HepG2 (cell line): ENCODE data around the gene RHEBL1. TPM values are rescaled to one million over a fixed set of nuclear protein-coding genes. Genes with fewer than 3 reads are reported as not detected.

Source experiments
- ATAC-seq: fragments of 200-7000 bp; cut with Tn5 transposase; 3 replicates; pipeline ENCODE4 v1.9.1; 2020; ENCODE audit warnings: mild to moderate bottlenecking, moderate library complexity
- BruUV-seq: library from RNA; stranded (reverse); fragments of 400-500 nt; replicated peaks from 2 replicates; lab custom pipeline; 2021; lab: Mats Ljungman, UMichigan
- CTCF ChIA-PET: fragments of 300-600 bp; formaldehyde crosslinking; extraction: SDS; loops from one replicate; lab custom pipeline; 2021; ENCODE audit warnings: low total read pairs, inconsistent platforms, low intra/inter-chr PET ratio; lab: Yijun Ruan, JAX
- POLR2A ChIA-PET: fragments of 350-600 bp; sonication (Branson Sonifier 250); formaldehyde crosslinking; loops from one replicate; lab custom pipeline; 2020; ENCODE audit warnings: antibody characterized with exemption, inconsistent platforms; lab: Yijun Ruan, JAX
- DNase-seq: peaks from one replicate; pipeline ENCODE4 v3.0.0-alpha.2; 2015; ENCODE audit warnings: low spot score
- FAIRE-seq: peaks from 3 replicates; lab custom pipeline; 2011; peaks lifted over from hg19 to GRCh38; lab: Jason Lieb, UNC
- H2AFZ ChIP-seq: one replicate; pipeline ENCODE4 v1.6.1; 2011; ENCODE audit warnings: low read length, inconsistent platforms
- H3K27ac ChIP-seq: fragments of 300-600 bp; 3 replicates; pipeline ENCODE4 v1.8.0; 2011; ENCODE audit warnings: mixed run types, mild to moderate bottlenecking, mixed read lengths, low read length, inconsistent platforms; ENCODE audit not compliant: insufficient read depth; ENCODE audit errors: extremely low read length
- H3K27me3 ChIP-seq, 2 experiments: fragments of 200-600 bp in 1 of 2; 2 replicates in 1 of 2; 3 replicates in 1 of 2; pipeline versions ENCODE4 v1.6.0 to v1.8.0; 2011; ENCODE audit warnings: low read length in 2 of 2, mild to moderate bottlenecking in 2 of 2, moderate library complexity in 2 of 2, inconsistent platforms in 1 of 2; ENCODE audit not compliant: insufficient read depth in 2 of 2, control insufficient read depth in 1 of 2
- H3K36me3 ChIP-seq, 2 experiments: fragments of 200-600 bp in 1 of 2; replicated peaks in 1 of 2; 2 replicates in 1 of 2; 3 replicates in 1 of 2; pipeline versions ENCODE4 v1.5.1 to v1.8.0; 2011; ENCODE audit warnings: low read length in 2 of 2, inconsistent platforms in 1 of 2; ENCODE audit not compliant: insufficient read depth in 2 of 2, control insufficient read depth in 1 of 2
- H3K4me1 ChIP-seq: 2 replicates; pipeline ENCODE4 v1.5.1; 2012; ENCODE audit warnings: low read length, inconsistent platforms; ENCODE audit not compliant: insufficient read depth
- H3K4me2 ChIP-seq: 2 replicates; pipeline ENCODE4 v1.6.0; 2011; ENCODE audit warnings: low read depth, low read length, inconsistent platforms
- H3K4me3 ChIP-seq, 3 experiments: fragments of 200-600 bp in 1 of 3; sonication (generic), shearing (Covaris generic) in 1 of 3; replicated peaks in 1 of 3; 2 replicates each; pipeline ENCODE4 v1.5.1; 2011 to 2016; ENCODE audit warnings: low read length in 3 of 3, inconsistent platforms in 2 of 3, low read depth in 2 of 3, mild to moderate bottlenecking in 2 of 3, control low read depth in 1 of 3, mixed read lengths in 1 of 3; ENCODE audit not compliant: insufficient read depth in 1 of 3
- H3K79me2 ChIP-seq: one replicate; pipeline ENCODE4 v1.6.1; 2011; ENCODE audit warnings: low read length, inconsistent platforms; ENCODE audit not compliant: insufficient read depth
- H3K9ac ChIP-seq: 2 replicates; pipeline ENCODE4 v1.6.0; 2011; ENCODE audit warnings: mild to moderate bottlenecking, low read depth, low read length, inconsistent platforms; ENCODE audit not compliant: insufficient read depth
- H3K9me3 ChIP-seq: 2 replicates; pipeline ENCODE4 v1.5.1; 2012; ENCODE audit warnings: mild to moderate bottlenecking, low read length
- H4K20me1 ChIP-seq: 2 replicates; pipeline ENCODE4 v1.6.0; 2011; ENCODE audit warnings: inconsistent platforms, mild to moderate bottlenecking, low read length, moderate library complexity; ENCODE audit not compliant: insufficient read depth
- AGO1 ChIP-seq: fragments of 200-400 bp; formaldehyde crosslinking; IDR thresholded peaks from 2 replicates; pipeline ENCODE4 v1.6.1; 2017; ENCODE audit warnings: mild to moderate bottlenecking, low read depth, low read length, moderate library complexity; ENCODE audit not compliant: poor library complexity, severe bottlenecking
- ARNT ChIP-seq: fragments of 450-650 bp; IDR thresholded peaks from 2 replicates; pipeline ENCODE4 v1.6.1; 2017
- CBX1 ChIP-seq: IDR thresholded peaks from one replicate; pipeline ENCODE4 v1.6.1; 2016; ENCODE audit warnings: antibody characterized with exemption, low read depth
- FOSL2 ChIP-seq: sonication (generic); formaldehyde crosslinking; IDR thresholded peaks from 2 replicates; pipeline ENCODE4 v1.4.0; 2020; ENCODE audit warnings: missing genetic modification reagents
- HNRNPL ChIP-seq: fragments of 200-400 bp; formaldehyde crosslinking; IDR thresholded peaks from 2 replicates; pipeline ENCODE4 v1.6.1; 2017; ENCODE audit warnings: mild to moderate bottlenecking, low read depth, low read length
- IRF2 ChIP-seq: IDR thresholded peaks from 2 replicates; pipeline ENCODE4 v1.6.1; 2018; ENCODE audit warnings: missing genetic modification reagents, missing compliant biosample characterization
- MAFF ChIP-seq: IDR thresholded peaks from 2 replicates; pipeline ENCODE4 v1.6.1; 2011; ENCODE audit warnings: low read depth, low read length, improper control_type of control experiment
- PAF1 ChIP-seq: IDR thresholded peaks from 2 replicates; pipeline ENCODE4 v1.6.1; 2016; ENCODE audit warnings: missing genetic modification reagents, missing compliant biosample characterization
- ZNF331 ChIP-seq: sonication (generic); formaldehyde crosslinking; IDR thresholded peaks from 2 replicates; pipeline ENCODE4 v1.4.0; 2020; ENCODE audit warnings: missing genetic modification reagents
- ZNF354B ChIP-seq: sonication (generic); formaldehyde crosslinking; IDR thresholded peaks from 2 replicates; pipeline ENCODE4 v1.8.0; 2022; ENCODE audit warnings: mild to moderate bottlenecking, missing genetic modification reagents
- ZNF737 ChIP-seq: sonication (generic); formaldehyde crosslinking; IDR thresholded peaks from 2 replicates; pipeline ENCODE4 v1.5.0; 2020; ENCODE audit warnings: missing genetic modification reagents, mild to moderate bottlenecking, borderline replicate concordance
- WGBS: methylation state at CpG from one replicate; pipeline ENCODE4 v1.1.6; 2017; ENCODE audit warnings: low lambda C conversion rate; 5-methylcytosine and 5-hydroxymethylcytosine counted together
- in situ Hi-C: cut with HindIII; loops from 2 replicates; pipeline ENCODE4 v1.10.0; 2017; ENCODE audit warnings: low pct_unique_long_range_greater_than_20kb; ENCODE audit not compliant: extremely low pct_ligation_motif_present
- intact Hi-C: fragments of 100-400 bp; cut with micrococcal nuclease; formaldehyde crosslinking; loops from one replicate; pipeline ENCODE4 v1.10.0; 2022; ENCODE audit not compliant: unreplicated experiment
- polyA plus RNA-seq, 8 experiments: library from polyadenylated mRNA; depleted of rRNA in 3 of 8; stranded (reverse) in 7 of 8; unstranded in 1 of 8; fragments of >200 nt; fragmentation: Illumina TruSeq in 4 of 8; extraction: Trizol in 4 of 8; gene quantifications; 2 replicates each; pipeline versions ENCODE4 v1.2.1 to v1.2.3, GENCODE V29; 2011 to 2016; ENCODE audit warnings: low read depth in 4 of 8, missing spikeins in 1 of 8, mixed read lengths in 1 of 8; ENCODE audit not compliant: insufficient read depth in 1 of 8
- total RNA-seq, 5 experiments: library from RNA; depleted of rRNA; stranded (reverse); fragments of >200 nt; fragmentation: Illumina TruSeq; extraction: Trizol; gene quantifications; 2 replicates each; pipeline ENCODE4 v1.2.3, GENCODE V29; 2016; ENCODE audit warnings: low read depth in 1 of 5
- TF ChIP-seq, protein P1 (sequence below): sonication (generic); formaldehyde crosslinking; IDR thresholded peaks from 2 replicates; pipeline ENCODE4 v1.5.1; 2020; ENCODE audit warnings: missing genetic modification reagents, mild to moderate bottlenecking, borderline replicate concordance
- TF ChIP-seq, protein P2 (sequence below): sonication (generic); formaldehyde crosslinking; IDR thresholded peaks from 2 replicates; pipeline ENCODE4 v1.4.0; 2020; ENCODE audit warnings: missing genetic modification reagents

The RHEBL1 gene
- total and polyA plus RNA-seq, 2 of the 13 experiments (the other 11 are each of a cell fraction or from before 2014, with no cell fraction given): 1.4 to 2.5 TPM

DNA sequence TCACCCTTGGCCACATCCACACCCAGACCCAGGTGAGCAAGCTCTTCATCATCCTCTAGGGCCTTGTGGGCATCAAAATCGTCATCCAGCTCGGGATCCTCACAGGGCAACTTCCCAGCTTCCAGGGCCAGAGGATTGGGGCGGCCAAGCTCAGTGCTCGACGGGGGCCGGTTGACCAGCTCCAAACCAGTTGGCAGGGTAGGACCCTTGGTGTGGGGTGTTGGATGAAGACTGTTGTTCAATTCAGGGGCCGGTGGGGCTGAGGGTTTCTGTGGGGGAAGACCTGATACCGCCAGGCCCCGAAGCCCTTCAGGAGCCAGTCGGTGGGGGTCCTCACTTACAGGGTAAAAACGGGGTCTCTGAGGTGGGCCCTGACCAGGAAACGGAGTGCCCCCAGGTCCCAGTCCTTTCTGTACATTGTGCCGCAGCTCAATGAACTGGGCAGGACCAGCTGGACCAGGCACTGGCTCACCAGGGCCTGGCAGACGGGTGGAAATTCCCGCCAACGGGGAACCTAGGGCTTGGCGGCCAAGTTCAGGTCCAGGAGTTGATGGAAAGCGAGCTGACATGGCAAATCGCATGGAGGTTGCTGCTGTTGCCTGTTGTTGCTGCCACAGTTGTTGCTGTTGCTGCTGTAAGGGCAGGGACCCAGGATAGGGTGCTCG, 31.4 kb downstream of the RHEBL1 start:
- DNase-seq: no peak
- Histone ChIP-seq H3K27ac (no peak overlapping the region), H3K9me3 (no peaks in the 10 kb centered on the region), H3K9ac (no peak overlapping the region), H3K4me3 (no peak overlapping the region), H3K27me3 (no peaks in the 10 kb centered on the region), H3K79me2 (no peaks in the 10 kb centered on the region), H3K4me2 (no peak overlapping the region), H3K36me3 (peaks cover 55 to 92% of the 10 kb centered on the region in 2 experiments; a peak in 4 of 5 replicates), H4K20me1 (no peaks in the 10 kb centered on the region), H3K4me1 (no peaks in the 10 kb centered on the region), H2AFZ (no peak overlapping the region)
- intact Hi-C loops: no loop called here
- ChIA-PET POLR2A (interaction anchor here (0.5 to 2.1 kb wide), 4 partner anchors 8 to 20 kb away, joined by 3 to 5 read pairs (median 3); no protein-coding TSS in a partner anchor), CTCF (no interaction called here)
- in situ Hi-C loops: no loop called here
- BruUV-seq: no TSS peak
- ATAC-seq: no peak
- TF ChIP-seq CBX1 (no peak), HNRNPL (no peak), IRF2 (CRISPR knock-in tag) (no peak), ARNT (no peak), PAF1 (CRISPR knock-in tag) (no peak), MAFF (0 out of 2 replicates have a peak, but pooled peaks have one; percentile 3), FOSL2 (CRISPR knock-in tag) (no peak), ZNF331 (no peak), ZNF737 (CRISPR knock-in tag) (no peak), ZNF354B (no peak), AGO1 (no peak)
- TF ChIP-seq, protein P1, sequence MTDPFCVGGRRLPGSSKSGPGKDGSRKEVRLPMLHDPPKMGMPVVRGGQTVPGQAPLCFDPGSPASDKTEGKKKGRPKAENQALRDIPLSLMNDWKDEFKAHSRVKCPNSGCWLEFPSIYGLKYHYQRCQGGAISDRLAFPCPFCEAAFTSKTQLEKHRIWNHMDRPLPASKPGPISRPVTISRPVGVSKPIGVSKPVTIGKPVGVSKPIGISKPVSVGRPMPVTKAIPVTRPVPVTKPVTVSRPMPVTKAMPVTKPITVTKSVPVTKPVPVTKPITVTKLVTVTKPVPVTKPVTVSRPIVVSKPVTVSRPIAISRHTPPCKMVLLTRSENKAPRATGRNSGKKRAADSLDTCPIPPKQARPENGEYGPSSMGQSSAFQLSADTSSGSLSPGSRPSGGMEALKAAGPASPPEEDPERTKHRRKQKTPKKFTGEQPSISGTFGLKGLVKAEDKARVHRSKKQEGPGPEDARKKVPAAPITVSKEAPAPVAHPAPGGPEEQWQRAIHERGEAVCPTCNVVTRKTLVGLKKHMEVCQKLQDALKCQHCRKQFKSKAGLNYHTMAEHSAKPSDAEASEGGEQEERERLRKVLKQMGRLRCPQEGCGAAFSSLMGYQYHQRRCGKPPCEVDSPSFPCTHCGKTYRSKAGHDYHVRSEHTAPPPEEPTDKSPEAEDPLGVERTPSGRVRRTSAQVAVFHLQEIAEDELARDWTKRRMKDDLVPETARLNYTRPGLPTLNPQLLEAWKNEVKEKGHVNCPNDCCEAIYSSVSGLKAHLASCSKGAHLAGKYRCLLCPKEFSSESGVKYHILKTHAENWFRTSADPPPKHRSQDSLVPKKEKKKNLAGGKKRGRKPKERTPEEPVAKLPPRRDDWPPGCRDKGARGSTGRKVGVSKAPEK (CRISPR knock-in tag): no peak
- TF ChIP-seq, protein P2, sequence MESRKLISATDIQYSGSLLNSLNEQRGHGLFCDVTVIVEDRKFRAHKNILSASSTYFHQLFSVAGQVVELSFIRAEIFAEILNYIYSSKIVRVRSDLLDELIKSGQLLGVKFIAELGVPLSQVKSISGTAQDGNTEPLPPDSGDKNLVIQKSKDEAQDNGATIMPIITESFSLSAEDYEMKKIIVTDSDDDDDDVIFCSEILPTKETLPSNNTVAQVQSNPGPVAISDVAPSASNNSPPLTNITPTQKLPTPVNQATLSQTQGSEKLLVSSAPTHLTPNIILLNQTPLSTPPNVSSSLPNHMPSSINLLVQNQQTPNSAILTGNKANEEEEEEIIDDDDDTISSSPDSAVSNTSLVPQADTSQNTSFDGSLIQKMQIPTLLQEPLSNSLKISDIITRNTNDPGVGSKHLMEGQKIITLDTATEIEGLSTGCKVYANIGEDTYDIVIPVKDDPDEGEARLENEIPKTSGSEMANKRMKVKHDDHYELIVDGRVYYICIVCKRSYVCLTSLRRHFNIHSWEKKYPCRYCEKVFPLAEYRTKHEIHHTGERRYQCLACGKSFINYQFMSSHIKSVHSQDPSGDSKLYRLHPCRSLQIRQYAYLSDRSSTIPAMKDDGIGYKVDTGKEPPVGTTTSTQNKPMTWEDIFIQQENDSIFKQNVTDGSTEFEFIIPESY (CRISPR knock-in tag): 0 out of 2 replicates have a peak, but pooled peaks have one; percentile 17
- no peak for FAIRE-seq
- 98% methylated on average over 12 of the region's 20 CpGs for WGBS
